Activated gamma-delta T cell treated with anti-CD3 and anti-CD28 coated beads, Interleukin-2, amount 50 U/mL, for 16 hours (primary cell): ENCODE results near the gene OVCH1.

Experiments used
- DNase-seq: peaks from one replicate; pipeline ENCODE4 v3.0.0-alpha.2; 2020; ENCODE audit warnings: low read depth

The OVCH1 gene

GRCh38 chr12:29497588-29497987 is at the start of gene OVCH1:
TSS of gene OVCH1 (minus strand) at chr12:29497686. CDS start at chr12:29497686, 0 bp downstream.
- DNase-seq, result no peak

- DNase-seq, result no peak
Observed at GRCh38 chr12:29547151-29547632, 49.7 kb upstream of the OVCH1 start.

GRCh38 chr12:29546000-29546399 is 48.5 kb upstream of the OVCH1 start:
- DNase-seq, result no peak

- DNase-seq, result no peak
Observed at GRCh38 chr12:29545102-29545467, 47.6 kb upstream of the OVCH1 start.

- no peak for DNase-seq
Observed at GRCh38 chr12:29544428-29545101, 47.1 kb upstream of the OVCH1 start.

- DNase-seq, result no peak
Observed at GRCh38 chr12:29543036-29543435, 45.5 kb upstream of the OVCH1 start.

GRCh38 chr12:29537298-29537697 is 39.8 kb upstream of the OVCH1 start:
- DNase-seq, result no peak

- DNase-seq, result no peak
Observed at GRCh38 chr12:29534935-29535334, 37.4 kb upstream of the OVCH1 start.

- no peak for DNase-seq
Observed at GRCh38 chr12:29533815-29534489, 36.5 kb upstream of the OVCH1 start.

- no peak for DNase-seq
Observed at GRCh38 chr12:29531471-29531870, 34.0 kb upstream of the OVCH1 start.

GRCh38 chr12:29530436-29530835 is 33.0 kb upstream of the OVCH1 start:
- no peak for DNase-seq

GRCh38 chr12:29528161-29528560 is 30.7 kb upstream of the OVCH1 start:
- DNase-seq, result no peak

GRCh38 chr12:29521951-29522350 is 24.5 kb upstream of the OVCH1 start:
- DNase-seq, result no peak

GRCh38 chr12:29519585-29520182 is 22.2 kb upstream of the OVCH1 start:
- no peak for DNase-seq

- no peak for DNase-seq
Observed at GRCh38 chr12:29518407-29518806, 20.9 kb upstream of the OVCH1 start.

GRCh38 chr12:29517264-29517663 is 19.8 kb upstream of the OVCH1 start:
- no peak for DNase-seq

GRCh38 chr12:29516431-29516875 is 19.0 kb upstream of the OVCH1 start:
- DNase-seq, result no peak

GRCh38 chr12:29510591-29511185 is 13.2 kb upstream of the OVCH1 start:
- no peak for DNase-seq

- no peak for DNase-seq
Observed at GRCh38 chr12:29509503-29509902, 12.0 kb upstream of the OVCH1 start.

GRCh38 chr12:29508949-29509348 is 11.5 kb upstream of the OVCH1 start:
- DNase-seq, result no peak

- no peak for DNase-seq
Observed at GRCh38 chr12:29505122-29505521, 7.6 kb upstream of the OVCH1 start.

- DNase-seq, result no peak
Observed at GRCh38 chr12:29503283-29503682, 5.8 kb upstream of the OVCH1 start.

- DNase-seq, result no peak
Observed at GRCh38 chr12:29499235-29499634, 1.7 kb upstream of the OVCH1 start.
